AG04449 (cell line): ENCODE data around the gene SHROOM1.

Source experiments
- CTCF ChIA-PET: fragments of 350-600 bp; formaldehyde crosslinking; extraction: SDS; loops from one replicate; lab custom pipeline; 2021; ENCODE audit warnings: antibody characterized with exemption; lab: Yijun Ruan, JAX
- POLR2A ChIA-PET: fragments of 400-600, 350-600 bp; formaldehyde crosslinking; extraction: SDS; loops from one replicate; lab custom pipeline; 2020; ENCODE audit warnings: antibody characterized with exemption, inconsistent platforms; lab: Yijun Ruan, JAX
- DNase-seq: peaks from one replicate; pipeline ENCODE4 v3.0.0-alpha.2; 2010; ENCODE audit warnings: low read depth, low spot score
- H3K4me3 ChIP-seq: 2 replicates; pipeline ENCODE4 v1.5.1; 2011; ENCODE audit warnings: low read depth, mild to moderate bottlenecking, control low read depth, low read length
- CTCF ChIP-seq: IDR thresholded peaks from one replicate; pipeline ENCODE4 v1.5.1; 2011; ENCODE audit warnings: mild to moderate bottlenecking, moderate library complexity, low read length, control low read depth, inconsistent platforms; ENCODE audit not compliant: insufficient read depth; ENCODE audit errors: missing control alignments

SHROOM1 gene

GRCh38 chr5:132867046-132867451 is 36.6 kb upstream of the SHROOM1 start:
- ChIA-PET CTCF (interaction anchor here (0.9 to 6.3 kb wide), 6 partner anchors 10 to 112 kb away, joined by 3 to 60 read pairs (median 5); partner anchors contain the start of gene SHROOM1), POLR2A (interaction anchor here (0.5 kb wide), 1 partner anchor 123 kb away, joined by 3 read pairs; no protein-coding TSS in a partner anchor)
- TF ChIP-seq CTCF = no peak
- peak overlapping the region; percentile 92 for H3K4me3 ChIP-seq
- no peak for DNase-seq

- ChIA-PET CTCF (interaction anchor here (0.8 to 6.3 kb wide), 18 partner anchors 10 to 479 kb away, joined by 3 to 60 read pairs (median 4); partner anchors contain the start of genes KIF3A and SHROOM1), POLR2A (interaction anchor here (0.8 to 1.0 kb wide), 2 partner anchors 11 to 13 kb away, joined by 3 to 4 read pairs; no protein-coding TSS in a partner anchor)
- DNase-seq = peak; percentile 98
- TF ChIP-seq CTCF = peak; percentile 53
- peak within 1 kb of the TSS; percentile 92 for H3K4me3 ChIP-seq
These were observed 36.0 kb upstream of the SHROOM1 start, which contains the start of the genes GDF9 and UQCRQ for GRCh38 chr5:132866342-132867045. TSS of gene GDF9 (minus strand) at chr5:132866469. CDS start at chr5:132864533, 1,936 bp downstream. TSS of gene UQCRQ (plus strand) at chr5:132866642. CDS start at chr5:132866882, 240 bp downstream.

DNA sequence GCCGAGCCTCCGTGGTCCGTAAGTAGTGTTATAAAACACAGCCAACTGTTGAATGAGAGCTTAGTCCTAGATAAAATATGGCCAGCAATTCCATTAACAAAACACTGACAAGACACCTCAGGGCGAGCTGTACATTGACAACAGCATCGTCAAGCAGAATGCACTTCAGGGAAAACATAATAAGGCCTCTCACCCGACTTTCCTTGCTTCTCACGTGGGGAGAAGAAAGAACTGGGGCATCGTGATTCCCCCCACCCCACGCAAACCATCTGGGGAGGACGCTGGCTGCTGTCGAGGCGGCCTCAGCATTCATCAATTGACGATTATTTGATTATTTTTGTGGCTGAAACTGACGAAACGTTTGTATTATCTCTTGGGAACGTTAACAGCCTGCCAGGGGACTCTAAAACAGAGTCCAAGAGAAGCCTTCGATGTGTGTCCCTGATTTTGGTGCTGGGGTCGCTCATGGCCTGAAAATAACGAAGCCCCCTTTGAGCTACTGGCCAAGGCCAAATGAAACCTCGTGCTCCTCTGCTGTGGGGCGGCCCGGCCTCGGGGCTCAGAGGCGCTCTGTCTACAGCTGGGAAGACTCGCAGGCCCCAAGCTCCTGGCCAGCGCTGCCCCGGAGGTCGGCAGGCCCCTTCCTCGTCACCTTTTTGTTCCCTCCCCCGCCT is 35.4 kb upstream of the SHROOM1 start:
- no peak for DNase-seq
- peak overlapping the region; percentile 92 for H3K4me3 ChIP-seq
- CTCF ChIA-PET = interaction anchor here (0.8 to 6.3 kb wide), 15 partner anchors 11 to 479 kb away, joined by 3 to 60 read pairs (median 4); partner anchors contain the start of genes KIF3A and SHROOM1
- POLR2A ChIA-PET = interaction anchor here (0.8 to 1.0 kb wide), 2 partner anchors 12 kb away, joined by 3 to 4 read pairs; no protein-coding TSS in a partner anchor
- TF ChIP-seq CTCF = no peak

DNA sequence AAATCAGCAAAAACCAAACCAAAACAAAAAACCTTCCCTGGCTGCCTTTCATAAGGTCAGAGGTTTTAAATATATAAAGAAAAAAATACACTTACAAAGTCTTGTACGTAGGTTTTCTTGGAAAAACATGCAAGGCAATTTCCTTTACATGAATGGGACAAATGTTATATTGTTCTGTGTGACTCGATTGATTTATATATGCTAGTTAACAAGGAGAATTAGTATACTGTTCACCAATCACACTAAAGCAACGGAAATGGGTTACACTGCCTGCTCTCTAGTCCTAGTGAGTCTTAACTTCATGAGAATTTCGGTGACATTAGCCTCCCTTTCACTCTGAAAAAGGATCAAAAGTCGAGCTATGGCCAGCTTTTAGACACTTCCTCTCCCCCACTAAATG is 30.3 kb upstream of the SHROOM1 start:
- CTCF ChIA-PET = interaction anchor here (1.0 to 2.8 kb wide), 3 partner anchors 24 to 40 kb away, joined by 3 to 15 read pairs (median 6); partner anchors contain the start of gene SHROOM1
- no peak for DNase-seq
- POLR2A ChIA-PET = no interaction called here
- no peak for TF ChIP-seq CTCF
- H3K4me3 ChIP-seq = no peak overlapping the region

GRCh38 chr5:132859889-132860437 is 29.5 kb upstream of the SHROOM1 start:
- H3K4me3 ChIP-seq = no peak overlapping the region
- CTCF ChIA-PET = interaction anchor here (1.0 to 2.8 kb wide), 5 partner anchors 10 to 105 kb away, joined by 3 to 15 read pairs (median 4); partner anchors contain the start of gene SHROOM1
- POLR2A ChIA-PET = no interaction called here
- no peak for TF ChIP-seq CTCF
- no peak for DNase-seq
